MM.1S (cell line): ENCODE data around the gene SYPL2.

Source experiments
- EZH2 ChIP-seq: fragments of 300-600 bp; sonication (generic); optimal IDR thresholded peaks from 2 replicates; pipeline ENCODE3; 2017; ENCODE audit warnings: low read depth, mild to moderate bottlenecking, antibody characterized with exemption, low read length, mixed read lengths
- EZH2phosphoT487 ChIP-seq: fragments of 300-600 bp; sonication (generic); IDR thresholded peaks from 2 replicates; pipeline ENCODE4 v1.6.1; 2018; ENCODE audit warnings: antibody characterized with exemption, low read length
- TF ChIP-seq, protein P1 (sequence below): fragments of 300-600 bp; sonication (generic); IDR thresholded peaks from 2 replicates; pipeline ENCODE4 v1.5.1; 2016; ENCODE audit warnings: antibody characterized with exemption, low read length, mixed read lengths

DNA sequence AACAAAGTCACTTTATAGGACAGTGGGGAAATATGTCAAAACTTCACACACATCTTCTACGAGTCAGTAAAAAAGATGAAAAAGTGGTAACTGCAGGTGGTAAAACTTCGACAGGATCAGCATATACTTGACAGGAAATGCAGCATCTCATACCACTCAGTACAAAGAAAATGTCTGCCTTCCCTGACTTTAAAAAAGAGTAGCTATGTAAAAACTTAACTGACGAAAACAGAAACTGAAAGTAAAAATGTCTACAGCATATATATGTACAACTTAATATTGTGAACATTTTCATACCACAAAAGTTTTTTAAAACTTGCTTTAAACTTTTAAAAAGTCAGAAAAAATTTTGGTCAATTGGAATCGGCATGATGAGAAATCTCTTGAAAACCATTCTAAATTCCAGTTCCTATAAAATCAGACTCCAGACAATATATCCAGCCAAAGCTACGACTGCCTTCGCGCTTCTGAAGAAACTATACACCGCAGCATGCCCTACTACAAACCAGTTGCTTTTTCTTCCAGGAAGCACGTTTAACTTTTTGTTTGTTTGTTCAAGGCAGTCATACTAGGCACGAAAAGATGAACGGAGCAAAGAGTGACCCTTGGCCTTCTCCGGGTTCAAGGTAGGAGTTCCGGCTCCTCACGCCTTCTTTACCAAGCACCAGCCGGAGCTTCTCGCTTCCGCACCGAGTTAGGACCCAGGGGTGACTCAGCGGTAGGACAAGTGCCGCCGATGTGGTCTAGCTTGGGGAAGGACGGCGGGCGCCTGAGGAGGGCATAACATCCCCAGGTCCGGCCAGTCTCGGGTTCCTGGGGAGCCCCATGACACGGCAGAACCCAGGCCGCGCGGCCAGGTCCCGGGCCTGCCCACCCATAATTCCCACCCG lies 40.7 kb upstream of the SYPL2 start:
- TF ChIP-seq, protein P1, sequence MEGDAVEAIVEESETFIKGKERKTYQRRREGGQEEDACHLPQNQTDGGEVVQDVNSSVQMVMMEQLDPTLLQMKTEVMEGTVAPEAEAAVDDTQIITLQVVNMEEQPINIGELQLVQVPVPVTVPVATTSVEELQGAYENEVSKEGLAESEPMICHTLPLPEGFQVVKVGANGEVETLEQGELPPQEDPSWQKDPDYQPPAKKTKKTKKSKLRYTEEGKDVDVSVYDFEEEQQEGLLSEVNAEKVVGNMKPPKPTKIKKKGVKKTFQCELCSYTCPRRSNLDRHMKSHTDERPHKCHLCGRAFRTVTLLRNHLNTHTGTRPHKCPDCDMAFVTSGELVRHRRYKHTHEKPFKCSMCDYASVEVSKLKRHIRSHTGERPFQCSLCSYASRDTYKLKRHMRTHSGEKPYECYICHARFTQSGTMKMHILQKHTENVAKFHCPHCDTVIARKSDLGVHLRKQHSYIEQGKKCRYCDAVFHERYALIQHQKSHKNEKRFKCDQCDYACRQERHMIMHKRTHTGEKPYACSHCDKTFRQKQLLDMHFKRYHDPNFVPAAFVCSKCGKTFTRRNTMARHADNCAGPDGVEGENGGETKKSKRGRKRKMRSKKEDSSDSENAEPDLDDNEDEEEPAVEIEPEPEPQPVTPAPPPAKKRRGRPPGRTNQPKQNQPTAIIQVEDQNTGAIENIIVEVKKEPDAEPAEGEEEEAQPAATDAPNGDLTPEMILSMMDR: no peak
- TF ChIP-seq EZH2: no peak
- TF ChIP-seq EZH2phosphoT487: no peak
